Measurements from ENCODE around the gene NUDT2. TPM values are rescaled to one million over a fixed set of nuclear protein-coding genes. Genes with fewer than 3 reads are reported as not detected.
A peak's percentile ranks its signal among the peaks of the same experiment; 100 is the strongest.

NUDT2 gene
- total RNA-seq, 1 donor from 2014 or later: 12.8 TPM

GRCh38 chr9:34369636-34370035 lies 40.3 kb downstream of the NUDT2 start:
- Histone ChIP-seq H3K9ac (ENCODE audit: low read length) (no peak overlapping the region), H3K4me3 (ENCODE audit: insufficient read depth, low read depth, low read length) (no peak overlapping the region), H4K20me1 (ENCODE audit: insufficient read depth, low read length) (no peaks in the 10 kb centered on the region), H3K9me3 (ENCODE audit: insufficient read depth, low read depth, low read length) (peaks cover 15% of the 10 kb centered on the region), H2AFZ (ENCODE audit: low read depth, low read length) (no peak overlapping the region), H3K4me1 (ENCODE audit: insufficient read depth, low read length) (no peaks in the 10 kb centered on the region), H3K27me3 (ENCODE audit: insufficient read depth, low read length) (no peaks in the 10 kb centered on the region), H3K27ac (ENCODE audit: low read depth, low read length) (no peak overlapping the region), H3K4me2 (ENCODE audit: low read length) (no peak overlapping the region), H3K79me2 (ENCODE audit: insufficient read depth, low read length) (no peaks in the 10 kb centered on the region), H3K36me3 (ENCODE audit: insufficient read depth, low read length) (no peaks in the 10 kb centered on the region)
- Mint-ChIP-seq H3K27ac (ENCODE audit: unreplicated experiment) (no peak overlapping the region), H3K4me1 (ENCODE audit: low read depth, unreplicated experiment) (no peaks in the 10 kb centered on the region), H3K27me3 (ENCODE audit: low read depth, unreplicated experiment) (peaks cover 4% of the 10 kb centered on the region), H3K36me3 (ENCODE audit: low read depth, unreplicated experiment) (peaks cover 35% of the 10 kb centered on the region), H3K9me3 (ENCODE audit: unreplicated experiment) (peaks cover 19% of the 10 kb centered on the region), H3K4me3 (ENCODE audit: unreplicated experiment) (no peak overlapping the region)
- DNase-seq (ENCODE audit: low read depth) (no peak), FAIRE-seq (no peak)
- no peak for TF ChIP-seq EZH2 (IDR thresholded peaks at IDR 0.05; ENCODE audit: insufficient read depth, low read length)
- no peak for TF ChIP-seq CTCF (IDR thresholded peaks at IDR 0.05; ENCODE audit: insufficient read depth, low read depth, low read length)

GRCh38 chr9:34370335-34370969 lies 41.1 kb downstream of the NUDT2 start:
- Histone ChIP-seq H3K27me3 (ENCODE audit: insufficient read depth, low read length) (no peaks in the 10 kb centered on the region), H4K20me1 (ENCODE audit: insufficient read depth, low read length) (no peaks in the 10 kb centered on the region), H3K4me3 (ENCODE audit: insufficient read depth, low read depth, low read length) (no peak overlapping the region), H2AFZ (ENCODE audit: low read depth, low read length) (no peak overlapping the region), H3K36me3 (ENCODE audit: insufficient read depth, low read length) (no peaks in the 10 kb centered on the region), H3K9me3 (ENCODE audit: insufficient read depth, low read depth, low read length) (peaks cover 15% of the 10 kb centered on the region), H3K79me2 (ENCODE audit: insufficient read depth, low read length) (no peaks in the 10 kb centered on the region), H3K4me1 (ENCODE audit: insufficient read depth, low read length) (no peaks in the 10 kb centered on the region), H3K27ac (ENCODE audit: low read depth, low read length) (no peak overlapping the region), H3K9ac (ENCODE audit: low read length) (no peak overlapping the region), H3K4me2 (ENCODE audit: low read length) (peak overlapping the region; percentile 58)
- TF ChIP-seq CTCF (IDR thresholded peaks at IDR 0.05; ENCODE audit: insufficient read depth, low read depth, low read length): no peak
- TF ChIP-seq EZH2 (IDR thresholded peaks at IDR 0.05; ENCODE audit: insufficient read depth, low read length): no peak
- no peak overlapping the region for H3K27ac Mint-ChIP-seq (ENCODE audit: unreplicated experiment)
- H3K36me3 Mint-ChIP-seq (ENCODE audit: low read depth, unreplicated experiment): peaks cover 35% of the 10 kb centered on the region
- DNase-seq (ENCODE audit: low read depth) (no peak), FAIRE-seq (no peak)
- peaks cover 19% of the 10 kb centered on the region for H3K9me3 Mint-ChIP-seq (ENCODE audit: unreplicated experiment)
- peaks cover 3% of the 10 kb centered on the region for H3K4me1 Mint-ChIP-seq (ENCODE audit: low read depth, unreplicated experiment)
- H3K27me3 Mint-ChIP-seq (ENCODE audit: low read depth, unreplicated experiment): peaks cover 3% of the 10 kb centered on the region
- H3K4me3 Mint-ChIP-seq (ENCODE audit: unreplicated experiment): no peak overlapping the region
